ENCODE results near the gene VCX3A. TPM values are rescaled to one million over a fixed set of nuclear protein-coding genes. Genes with fewer than 3 reads are reported as not detected.
"Not testable (repeated sequence)": the region's sequence is repeated elsewhere in the genome, so short reads cannot be mapped to it uniquely, and the experiment has no call there.

Gene VCX3A
- total RNA-seq: not detected

GRCh38 chrX:6535018-6535417 is at the start of gene VCX3A:
Gene VCX3A, minus strand, starts transcription at chrX:6535118. Its CDS starts 621 bp downstream, at chrX:6534497.
- CTCF ChIA-PET, POLR2A ChIA-PET: not testable (repeated sequence)

GRCh38 chrX:6574762-6575161 is 39.8 kb upstream of the VCX3A start:
- ChIA-PET CTCF (no interaction called here), POLR2A (no interaction called here)

GRCh38 chrX:6568031-6568430 is 33.1 kb upstream of the VCX3A start:
- CTCF ChIA-PET: no interaction called here
- POLR2A ChIA-PET: no interaction called here

GRCh38 chrX:6558979-6559378 is 24.1 kb upstream of the VCX3A start:
- ChIA-PET CTCF (no interaction called here), POLR2A (no interaction called here)

- ChIA-PET CTCF (no interaction called here), POLR2A (no interaction called here)
These were observed 22.8 kb upstream of the VCX3A start for GRCh38 chrX:6557690-6558089.

GRCh38 chrX:6550999-6551398 is 16.1 kb upstream of the VCX3A start:
- ChIA-PET CTCF (no interaction called here), POLR2A (no interaction called here)

- ChIA-PET POLR2A (no interaction called here), CTCF (no interaction called here)
These were observed 10.8 kb upstream of the VCX3A start for GRCh38 chrX:6545712-6546111.

- POLR2A ChIA-PET: no interaction called here
- CTCF ChIA-PET: no interaction called here
These were observed 8.3 kb downstream of the VCX3A start for GRCh38 chrX:6526564-6527136.

- ChIA-PET POLR2A (no interaction called here), CTCF (no interaction called here)
These were observed 17.5 kb downstream of the VCX3A start for GRCh38 chrX:6517376-6517775.

- ChIA-PET CTCF (no interaction called here), POLR2A (no interaction called here)
These were observed 28.5 kb downstream of the VCX3A start for GRCh38 chrX:6506444-6506843.

- ChIA-PET CTCF (no interaction called here), POLR2A (no interaction called here)
These were observed 29.0 kb downstream of the VCX3A start for GRCh38 chrX:6505960-6506359.

GRCh38 chrX:6500719-6501118 is 34.2 kb downstream of the VCX3A start:
- ChIA-PET POLR2A (no interaction called here), CTCF (no interaction called here)

- CTCF ChIA-PET: no interaction called here
- POLR2A ChIA-PET: no interaction called here
These were observed 36.6 kb downstream of the VCX3A start for GRCh38 chrX:6498324-6498723.

Measured in activated CD8-positive, alpha-beta memory T cell treated with anti-CD3 and anti-CD28 coated beads for 36 hours (primary cell).